HL-60 (cell line): ENCODE results near the gene TRIP11.

Source experiments
- DNase-seq, 2 experiments: peaks; one replicate each; pipeline ENCODE4 v3.0.0-alpha.2; 2010 to 2020; ENCODE audit warnings: low read depth in 1 of 2, low spot score in 1 of 2
- H3K27ac ChIP-seq: fragments of 250-450 bp; sonication (Bioruptor Pico); replicated peaks from 2 replicates; pipeline ENCODE4 v1.5.1; 2020; ENCODE audit warnings: mild to moderate bottlenecking, moderate library complexity
- H3K27me3 ChIP-seq: fragments of 250-450 bp; sonication (Bioruptor Pico); 2 replicates; pipeline ENCODE4 v1.5.1; 2021; ENCODE audit warnings: mild to moderate bottlenecking, moderate library complexity; ENCODE audit not compliant: insufficient read depth, poor library complexity, severe bottlenecking
- H3K4me3 ChIP-seq: replicated peaks from 2 replicates; pipeline ENCODE4 v1.5.1; 2011; ENCODE audit warnings: mild to moderate bottlenecking, control low read depth, low read length; ENCODE audit not compliant: insufficient read depth
- GABPA ChIP-seq: IDR thresholded peaks from 2 replicates; pipeline ENCODE4 v1.6.1; 2012; ENCODE audit warnings: low read depth
- POLR2AphosphoS5 ChIP-seq: IDR thresholded peaks from 2 replicates; pipeline ENCODE4 v1.6.1; 2012; ENCODE audit warnings: low read depth
- SPI1 ChIP-seq: IDR thresholded peaks from 2 replicates; pipeline ENCODE4 v1.6.1; 2012; ENCODE audit warnings: low read depth, mild to moderate bottlenecking, borderline replicate concordance
- TF ChIP-seq, protein P1 (sequence below): IDR thresholded peaks from one replicate; pipeline ENCODE4 v1.5.1; 2011; ENCODE audit warnings: low read length, control low read depth, inconsistent platforms; ENCODE audit not compliant: insufficient read depth
- TF ChIP-seq, protein P2 (sequence below): IDR thresholded peaks from 2 replicates; pipeline ENCODE4 v1.6.1; 2012; ENCODE audit warnings: low read depth; ENCODE audit not compliant: insufficient replicate concordance

Gene TRIP11

GRCh38 chr14:92022036-92022435, 17.8 kb downstream of the TRIP11 start:
- H3K4me3 ChIP-seq: no peak overlapping the region
- no peaks in the 10 kb centered on the region for H3K27me3 ChIP-seq
- no peak overlapping the region for H3K27ac ChIP-seq
- TF ChIP-seq, protein P1, sequence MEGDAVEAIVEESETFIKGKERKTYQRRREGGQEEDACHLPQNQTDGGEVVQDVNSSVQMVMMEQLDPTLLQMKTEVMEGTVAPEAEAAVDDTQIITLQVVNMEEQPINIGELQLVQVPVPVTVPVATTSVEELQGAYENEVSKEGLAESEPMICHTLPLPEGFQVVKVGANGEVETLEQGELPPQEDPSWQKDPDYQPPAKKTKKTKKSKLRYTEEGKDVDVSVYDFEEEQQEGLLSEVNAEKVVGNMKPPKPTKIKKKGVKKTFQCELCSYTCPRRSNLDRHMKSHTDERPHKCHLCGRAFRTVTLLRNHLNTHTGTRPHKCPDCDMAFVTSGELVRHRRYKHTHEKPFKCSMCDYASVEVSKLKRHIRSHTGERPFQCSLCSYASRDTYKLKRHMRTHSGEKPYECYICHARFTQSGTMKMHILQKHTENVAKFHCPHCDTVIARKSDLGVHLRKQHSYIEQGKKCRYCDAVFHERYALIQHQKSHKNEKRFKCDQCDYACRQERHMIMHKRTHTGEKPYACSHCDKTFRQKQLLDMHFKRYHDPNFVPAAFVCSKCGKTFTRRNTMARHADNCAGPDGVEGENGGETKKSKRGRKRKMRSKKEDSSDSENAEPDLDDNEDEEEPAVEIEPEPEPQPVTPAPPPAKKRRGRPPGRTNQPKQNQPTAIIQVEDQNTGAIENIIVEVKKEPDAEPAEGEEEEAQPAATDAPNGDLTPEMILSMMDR: no peak
- TF ChIP-seq SPI1 (no peak), GABPA (no peak), POLR2AphosphoS5 (no peak)
- TF ChIP-seq, protein P2, sequence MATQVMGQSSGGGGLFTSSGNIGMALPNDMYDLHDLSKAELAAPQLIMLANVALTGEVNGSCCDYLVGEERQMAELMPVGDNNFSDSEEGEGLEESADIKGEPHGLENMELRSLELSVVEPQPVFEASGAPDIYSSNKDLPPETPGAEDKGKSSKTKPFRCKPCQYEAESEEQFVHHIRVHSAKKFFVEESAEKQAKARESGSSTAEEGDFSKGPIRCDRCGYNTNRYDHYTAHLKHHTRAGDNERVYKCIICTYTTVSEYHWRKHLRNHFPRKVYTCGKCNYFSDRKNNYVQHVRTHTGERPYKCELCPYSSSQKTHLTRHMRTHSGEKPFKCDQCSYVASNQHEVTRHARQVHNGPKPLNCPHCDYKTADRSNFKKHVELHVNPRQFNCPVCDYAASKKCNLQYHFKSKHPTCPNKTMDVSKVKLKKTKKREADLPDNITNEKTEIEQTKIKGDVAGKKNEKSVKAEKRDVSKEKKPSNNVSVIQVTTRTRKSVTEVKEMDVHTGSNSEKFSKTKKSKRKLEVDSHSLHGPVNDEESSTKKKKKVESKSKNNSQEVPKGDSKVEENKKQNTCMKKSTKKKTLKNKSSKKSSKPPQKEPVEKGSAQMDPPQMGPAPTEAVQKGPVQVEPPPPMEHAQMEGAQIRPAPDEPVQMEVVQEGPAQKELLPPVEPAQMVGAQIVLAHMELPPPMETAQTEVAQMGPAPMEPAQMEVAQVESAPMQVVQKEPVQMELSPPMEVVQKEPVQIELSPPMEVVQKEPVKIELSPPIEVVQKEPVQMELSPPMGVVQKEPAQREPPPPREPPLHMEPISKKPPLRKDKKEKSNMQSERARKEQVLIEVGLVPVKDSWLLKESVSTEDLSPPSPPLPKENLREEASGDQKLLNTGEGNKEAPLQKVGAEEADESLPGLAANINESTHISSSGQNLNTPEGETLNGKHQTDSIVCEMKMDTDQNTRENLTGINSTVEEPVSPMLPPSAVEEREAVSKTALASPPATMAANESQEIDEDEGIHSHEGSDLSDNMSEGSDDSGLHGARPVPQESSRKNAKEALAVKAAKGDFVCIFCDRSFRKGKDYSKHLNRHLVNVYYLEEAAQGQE: no peak
- DNase-seq: no peak

GRCh38 chr14:92021523-92021922, 18.3 kb downstream of the TRIP11 start:
- no peak overlapping the region for H3K4me3 ChIP-seq
- no peak for TF ChIP-seq POLR2AphosphoS5
- TF ChIP-seq, protein P1: no peak
- TF ChIP-seq GABPA: no peak
- TF ChIP-seq SPI1: no peak
- TF ChIP-seq, protein P2: no peak
- H3K27ac ChIP-seq: no peak overlapping the region
- H3K27me3 ChIP-seq: no peaks in the 10 kb centered on the region
- DNase-seq: no peak

- no peak overlapping the region for H3K27ac ChIP-seq
- DNase-seq: no peak
- no peaks in the 10 kb centered on the region for H3K27me3 ChIP-seq
- H3K4me3 ChIP-seq: no peak overlapping the region
- TF ChIP-seq, protein P2: no peak
- TF ChIP-seq SPI1 (no peak), POLR2AphosphoS5 (no peak), GABPA (no peak)
- TF ChIP-seq, protein P1: no peak
These were observed 25.8 kb downstream of the TRIP11 start for GRCh38 chr14:92014040-92014439.
